ENCODE results near the gene DNAJA2. TPM values are rescaled to one million over a fixed set of nuclear protein-coding genes. Genes with fewer than 3 reads are reported as not detected.

Gene DNAJA2
- polyA plus RNA-seq, 3 donors = 17.0 to 43.3 (median 37.1) TPM

- 89 to 94% (median 91%) methylated on average over 4 of the region's 4 CpGs for WGBS, 3 donors
- no peak overlapping the region for H3K27ac ChIP-seq (ENCODE audit: low read depth, low read length)
These were observed 8.9 kb upstream of the DNAJA2 start for GRCh38 chr16:46982335-46982734.

- no peak overlapping the region for H3K27ac ChIP-seq (ENCODE audit: low read depth, low read length)
- WGBS, 3 donors = 48 to 88% (median 76%) methylated on average over 1 of the region's 1 CpG
These were observed 7.5 kb upstream of the DNAJA2 start for GRCh38 chr16:46980926-46981325.

GRCh38 chr16:46976550-46976949 lies 3.1 kb upstream of the DNAJA2 start:
- H3K27ac ChIP-seq (ENCODE audit: low read depth, low read length) = no peak overlapping the region
- 45 to 87% (median 77%) methylated on average over 4 of the region's 4 CpGs for WGBS, 3 donors

- H3K27ac ChIP-seq (ENCODE audit: low read depth, low read length) = no peak overlapping the region
- 81 to 86% (median 83%) methylated on average over 4 of the region's 4 CpGs for WGBS, 3 donors
These were observed 2.5 kb upstream of the DNAJA2 start for GRCh38 chr16:46975908-46976470.

GRCh38 chr16:46975165-46975564 lies 1.7 kb upstream of the DNAJA2 start:
- no peak overlapping the region for H3K27ac ChIP-seq (ENCODE audit: low read depth, low read length)
- WGBS, 3 donors = 94 to 97% (median 96%) methylated on average over 11 of the region's 11 CpGs

- 74 to 79% (median 74%) methylated on average over 6 of the region's 6 CpGs for WGBS, 3 donors
- no peak overlapping the region for H3K27ac ChIP-seq (ENCODE audit: low read depth, low read length)
These were observed 878 bp upstream of the DNAJA2 start for GRCh38 chr16:46974352-46974751.

- peak overlapping the region; percentile 81 for H3K27ac ChIP-seq (ENCODE audit: low read depth, low read length)
- 2 to 3% (median 3%) methylated on average over 14 of the region's 14 CpGs for WGBS, 3 donors
These were observed 486 bp upstream of the DNAJA2 start for GRCh38 chr16:46973996-46974324.

- WGBS, 3 donors = 1 to 2% (median 2%) methylated on average over 48 of the region's 48 CpGs
- H3K27ac ChIP-seq (ENCODE audit: low read depth, low read length) = peak overlapping the region; percentile 81
These were observed 856 bp downstream of the DNAJA2 start for GRCh38 chr16:46972429-46973206.

- no peak overlapping the region for H3K27ac ChIP-seq (ENCODE audit: low read depth, low read length)
- WGBS, 3 donors = 94 to 96% (median 95%) methylated on average over 7 of the region's 7 CpGs
These were observed 2.2 kb downstream of the DNAJA2 start for GRCh38 chr16:46971271-46971670.

- WGBS, 3 donors = 71 to 84% (median 77%) methylated on average over 2 of the region's 2 CpGs
These were observed 3.4 kb downstream of the DNAJA2 start for GRCh38 chr16:46970089-46970488.

GRCh38 chr16:46968063-46968435 lies 5.4 kb downstream of the DNAJA2 start:
- 89 to 95% (median 94%) methylated on average over 2 of the region's 2 CpGs for WGBS, 3 donors
- H3K27ac ChIP-seq (ENCODE audit: low read depth, low read length) = no peak overlapping the region

More at GRCh38 chr16:46970089-46970488, 3.4 kb downstream of the DNAJA2 start:
- no peak overlapping the region for H3K27ac ChIP-seq (ENCODE audit: low read depth, low read length)

GRCh38 chr16:46962629-46963028 lies 10.8 kb downstream of the DNAJA2 start:
- WGBS, 3 donors = 64 to 74% (median 72%) methylated on average over 3 of the region's 3 CpGs
- H3K27ac ChIP-seq (ENCODE audit: low read depth, low read length) = no peak overlapping the region

- 54 to 77% (median 55%) methylated on average over 9 of the region's 9 CpGs for WGBS, 3 donors
- no peak overlapping the region for H3K27ac ChIP-seq (ENCODE audit: low read depth, low read length)
These were observed 11.8 kb downstream of the DNAJA2 start for GRCh38 chr16:46961373-46962353.

GRCh38 chr16:46954562-46954961 lies 18.9 kb downstream of the DNAJA2 start:
- WGBS, 3 donors = 90 to 92% (median 91%) methylated on average over 5 of the region's 5 CpGs
- no peak overlapping the region for H3K27ac ChIP-seq (ENCODE audit: low read depth, low read length)

- 37 to 64% (median 48%) methylated on average over 1 of the region's 1 CpG for WGBS, 3 donors
- no peak overlapping the region for H3K27ac ChIP-seq (ENCODE audit: low read depth, low read length)
These were observed 23.5 kb downstream of the DNAJA2 start for GRCh38 chr16:46950009-46950408.

- WGBS, 3 donors = 71 to 80% (median 72%) methylated on average over 7 of the region's 7 CpGs
- H3K27ac ChIP-seq (ENCODE audit: low read depth, low read length) = no peak overlapping the region
These were observed 24.1 kb downstream of the DNAJA2 start for GRCh38 chr16:46949241-46949892.

GRCh38 chr16:46948548-46949166 lies 24.8 kb downstream of the DNAJA2 start:
- H3K27ac ChIP-seq (ENCODE audit: low read depth, low read length) = no peak overlapping the region
- WGBS, 3 donors = 72 to 76% (median 72%) methylated on average over 4 of the region's 4 CpGs

- H3K27ac ChIP-seq (ENCODE audit: low read depth, low read length) = no peak overlapping the region
- WGBS, 3 donors = 84 to 91% (median 90%) methylated on average over 7 of the region's 7 CpGs
These were observed 25.4 kb downstream of the DNAJA2 start for GRCh38 chr16:46947900-46948547.
